IMR-90 (cell line): ENCODE data around the gene TTC28. TPM values are rescaled to one million over a fixed set of nuclear protein-coding genes. Genes with fewer than 3 reads are reported as not detected.

Source experiments
- ATAC-seq: fragments of 200-7000 bp; cut with Tn5 transposase; 2 replicates; pipeline ENCODE4 v1.9.1; 2020; ENCODE audit warnings: low read depth, mild to moderate bottlenecking, moderate library complexity
- BruUV-seq: library from RNA; stranded (reverse); fragments of 400-500 nt; replicated peaks from 2 replicates; lab custom pipeline; 2021; lab: Mats Ljungman, UMichigan
- CTCF ChIA-PET: fragments of 300-600 bp; formaldehyde crosslinking; extraction: SDS; loops from one replicate; lab custom pipeline; 2021; ENCODE audit warnings: antibody characterized with exemption; lab: Yijun Ruan, JAX
- POLR2A ChIA-PET: fragments of 300-600 bp; sonication (Branson Sonifier 250); formaldehyde crosslinking; loops from one replicate; lab custom pipeline; 2022; ENCODE audit warnings: antibody characterized with exemption; ENCODE audit not compliant: unreplicated experiment; lab: Charles Lee
- DNase-seq: peaks from one replicate; pipeline ENCODE4 v3.0.0; 2013
- H2AFZ ChIP-seq: replicated peaks from 2 replicates; pipeline ENCODE3; 2013; ENCODE audit warnings: low read length, mild to moderate bottlenecking; ENCODE audit not compliant: poor library complexity
- H2AK5ac ChIP-seq: 2 replicates; pipeline ENCODE4 v1.6.1; 2013; ENCODE audit warnings: low read depth, low read length, inconsistent platforms
- H2AK9ac ChIP-seq: replicated peaks from 2 replicates; pipeline ENCODE3; 2013; ENCODE audit warnings: mild to moderate bottlenecking, low read depth, low read length, moderate library complexity; ENCODE audit not compliant: poor library complexity
- H2BK120ac ChIP-seq: 2 replicates; pipeline ENCODE4 v1.6.1; 2013; ENCODE audit warnings: low read depth, low read length, inconsistent platforms
- H2BK15ac ChIP-seq: 3 replicates; pipeline ENCODE4 v1.6.1; 2013; ENCODE audit warnings: low read depth, low read length, inconsistent platforms
- H2BK20ac ChIP-seq: 2 replicates; pipeline ENCODE4 v1.6.1; 2013; ENCODE audit warnings: low read depth, mild to moderate bottlenecking, inconsistent platforms, low read length, moderate library complexity
- H2BK5ac ChIP-seq: 2 replicates; pipeline ENCODE4 v1.6.1; 2013; ENCODE audit warnings: mild to moderate bottlenecking, low read depth, low read length, inconsistent platforms; ENCODE audit not compliant: poor library complexity, severe bottlenecking
- H3K14ac ChIP-seq: replicated peaks from 2 replicates; pipeline ENCODE4 v1.6.1; 2013; ENCODE audit warnings: low read depth, low read length, inconsistent platforms
- H3K18ac ChIP-seq: 2 replicates; pipeline ENCODE4 v1.6.1; 2013; ENCODE audit warnings: low read depth, low read length, control low read depth
- H3K23ac ChIP-seq: 2 replicates; pipeline ENCODE4 v1.6.1; 2013; ENCODE audit warnings: low read depth, low read length, inconsistent platforms
- H3K27ac ChIP-seq: 2 replicates; pipeline ENCODE4 v1.5.1; 2013; ENCODE audit warnings: mild to moderate bottlenecking, control low read depth, low read length; ENCODE audit not compliant: insufficient read depth
- H3K27me3 ChIP-seq: 2 replicates; pipeline ENCODE4 v1.6.1; 2013; ENCODE audit warnings: low read length; ENCODE audit not compliant: control insufficient read depth, insufficient read depth
- H3K36me3 ChIP-seq: 2 replicates; pipeline ENCODE4 v1.6.1; 2013; ENCODE audit warnings: low read length, mixed read lengths; ENCODE audit not compliant: control insufficient read depth, insufficient read depth
- H3K4ac ChIP-seq: 2 replicates; pipeline ENCODE4 v1.6.1; 2013; ENCODE audit warnings: low read depth, low read length, inconsistent platforms
- H3K4me1 ChIP-seq: 2 replicates; pipeline ENCODE4 v1.6.1; 2013; ENCODE audit warnings: low read length, mixed read lengths; ENCODE audit not compliant: control insufficient read depth, insufficient read depth
- H3K4me2 ChIP-seq: 2 replicates; pipeline ENCODE4 v1.6.1; 2013; ENCODE audit warnings: low read depth, mild to moderate bottlenecking, control low read depth, low read length, moderate library complexity
- H3K4me3 ChIP-seq: 2 replicates; pipeline ENCODE4 v1.5.1; 2013; ENCODE audit warnings: low read depth, mild to moderate bottlenecking, control low read depth, low read length, moderate library complexity; ENCODE audit not compliant: insufficient read depth
- H3K56ac ChIP-seq: 2 replicates; pipeline ENCODE4 v1.6.1; 2013; ENCODE audit warnings: low read length, inconsistent platforms; ENCODE audit not compliant: insufficient read depth; ENCODE audit errors: extremely low read depth
- H3K79me1 ChIP-seq, 2 experiments: 2 replicates each; pipeline ENCODE4 v1.6.1; 2013; ENCODE audit warnings: low read length in 2 of 2, inconsistent platforms in 1 of 2, low read depth in 1 of 2
- H3K9ac ChIP-seq: 2 replicates; pipeline ENCODE4 v1.6.1; 2013; ENCODE audit warnings: low read depth, low read length, control low read depth
- H3K9me1 ChIP-seq: 2 replicates; pipeline ENCODE4 v1.6.1; 2013; ENCODE audit warnings: low read length, inconsistent platforms; ENCODE audit not compliant: insufficient read depth
- H3K9me3 ChIP-seq: 2 replicates; pipeline ENCODE4 v1.6.1; 2013; ENCODE audit warnings: low read length; ENCODE audit not compliant: control insufficient read depth, insufficient read depth
- H4K20me1 ChIP-seq: 2 replicates; pipeline ENCODE4 v1.6.1; 2013; ENCODE audit warnings: low read length, inconsistent platforms; ENCODE audit not compliant: insufficient read depth
- H4K5ac ChIP-seq: 2 replicates; pipeline ENCODE4 v1.6.1; 2013; ENCODE audit warnings: mild to moderate bottlenecking, low read depth, low read length, control low read depth
- H4K8ac ChIP-seq, 2 experiments: 2 replicates each; pipeline ENCODE4 v1.6.1; 2013; ENCODE audit warnings: low read depth in 2 of 2, low read length in 2 of 2, control low read depth in 1 of 2, inconsistent platforms in 1 of 2
- H4K91ac ChIP-seq: 2 replicates; pipeline ENCODE4 v1.6.1; 2013; ENCODE audit warnings: low read depth, low read length, inconsistent platforms; ENCODE audit not compliant: insufficient read depth
- CEBPB ChIP-seq: IDR thresholded peaks from 2 replicates; pipeline ENCODE4 v1.6.1; 2012; ENCODE audit warnings: low read depth, low read length, improper control_type of control experiment
- CHD1 ChIP-seq: IDR thresholded peaks from 2 replicates; pipeline ENCODE4 v1.6.1; 2012; ENCODE audit warnings: low read depth, low read length, improper control_type of control experiment
- RAD21 ChIP-seq: IDR thresholded peaks from 2 replicates; pipeline ENCODE4 v1.6.1; 2012; ENCODE audit warnings: low read length, improper control_type of control experiment
- WGBS, 2 experiments: methylation state at CpG; one replicate each; pipeline versions ENCODE4 v1.1.5 to v1.1.7; 2013; ENCODE audit warnings: missing lambda C conversion rate in 2 of 2; ENCODE audit not compliant: insufficient read length in 1 of 2; ENCODE audit errors: extremely low coverage in 2 of 2; 5-methylcytosine and 5-hydroxymethylcytosine counted together
- dilution Hi-C: fragments of 300-500 bp; cut with HindIII; formaldehyde crosslinking; loops from one replicate; pipeline ENCODE4 v1.14.3; 2018; ENCODE audit warnings: low sequenced_read_pairs; ENCODE audit not compliant: unreplicated experiment
- in situ Hi-C: fragments of 300-500 bp; cut with MboI; formaldehyde crosslinking; loops from 3 replicates; pipeline ENCODE4 v1.14.3; 2019; ENCODE audit warnings: low sequenced_read_pairs, inconsistent platforms, mixed read lengths
- intact Hi-C: fragments of 100-400 bp; cut with micrococcal nuclease; formaldehyde crosslinking; loops from 2 replicates; pipeline ENCODE4 v1.10.0; 2022
- polyA plus RNA-seq, 3 experiments: library from polyadenylated mRNA; depleted of rRNA; stranded (reverse); fragments of >200 nt; gene quantifications; 2 replicates each; pipeline ENCODE4 v1.2.3, GENCODE V29; 2012; ENCODE audit warnings: low replicate concordance in 1 of 3
- total RNA-seq: library from RNA; depleted of rRNA; stranded (reverse); fragments of >200 nt; gene quantifications from 2 replicates; pipeline ENCODE4 v1.2.3, GENCODE V29; 2012

Gene TTC28
- total and polyA plus RNA-seq, 2 of the 4 experiments (the other 2 are of a cell fraction) = 5.6 to 13.3 TPM

GRCh38 chr22:28629420-28630176 lies 50.0 kb downstream of the TTC28 start:
- ChIA-PET CTCF (no interaction called here), POLR2A (no interaction called here)
- H3K9me1 ChIP-seq = 0 out of 2 replicates have a peak, but pooled peaks cover 3% of the 10 kb centered on the region
- H2BK20ac ChIP-seq = no peak overlapping the region
- no peaks in the 10 kb centered on the region for H4K20me1 ChIP-seq
- no peak overlapping the region for H2BK15ac ChIP-seq
- no peak overlapping the region for H3K56ac ChIP-seq
- H2BK120ac ChIP-seq = no peak overlapping the region
- H3K27ac ChIP-seq = no peak overlapping the region
- H2AK9ac ChIP-seq = no peak overlapping the region
- dilution Hi-C loops (no loop called here), in situ Hi-C loops (no loop called here), intact Hi-C loops (no loop called here)
- peaks cover 4 to 8% of the 10 kb centered on the region in 2 experiments; a peak in 1 of 4 replicates for H3K79me1 ChIP-seq
- H2BK5ac ChIP-seq = no peak overlapping the region
- H3K14ac ChIP-seq = no peak overlapping the region
- H3K4ac ChIP-seq = no peak overlapping the region
- TF ChIP-seq RAD21 (no peak), CHD1 (no peak), CEBPB (peak; percentile 87)
- no peak overlapping the region for H3K23ac ChIP-seq
- H4K5ac ChIP-seq = no peak overlapping the region; the same call in 1 of the 2 replicates
- no peak overlapping the region for H2AK5ac ChIP-seq
- no TSS peak for BruUV-seq
- H3K9ac ChIP-seq = no peak overlapping the region
- H4K91ac ChIP-seq = no peak overlapping the region
- H2AFZ ChIP-seq = no peak overlapping the region
- no peak overlapping the region for H4K8ac ChIP-seq
- H3K4me3 ChIP-seq = no peak overlapping the region
- DNase-seq = peak; percentile 24
- H3K4me1 ChIP-seq = 0 out of 2 replicates have a peak, but pooled peaks cover 1% of the 10 kb centered on the region
- H3K9me3 ChIP-seq = no peaks in the 10 kb centered on the region
- no peak for ATAC-seq
- H3K27me3 ChIP-seq = no peaks in the 10 kb centered on the region
- H3K36me3 ChIP-seq = no peaks in the 10 kb centered on the region; the same call in 1 of the 2 replicates
- H3K4me2 ChIP-seq = no peak overlapping the region
- H3K18ac ChIP-seq = no peak overlapping the region
- WGBS, 2 experiments = 80% methylated on average over 3 of the region's 4 CpGs; no CpG with 5 or more reads in 1 of the 2 experiments
